Measurements from ENCODE around the gene CTSH. TPM values are rescaled to one million over a fixed set of nuclear protein-coding genes. Genes with fewer than 3 reads are reported as not detected.

CTSH gene
- total and polyA plus RNA-seq, 2 of the 13 experiments (the other 11 are each of a cell fraction or from before 2014, with no cell fraction given) = 265 to 653 TPM

- TF ChIP-seq SALL1 (CRISPR knock-in tag; IDR thresholded peaks at IDR 0.05) = peak; percentile 62
Observed at GRCh38 chr15:78951841-78952238, 7.0 kb upstream of the CTSH start (continued).

GRCh38 chr15:78950902-78951840 lies 6.3 kb upstream of the CTSH start:
- intact Hi-C loops (cut with micrococcal nuclease; ENCODE audit: unreplicated experiment) = no loop called here
- peaks cover 76% of the 10 kb centered on the region for H3K4me1 ChIP-seq (ENCODE audit: insufficient read depth, low read length)
- no peaks in the 10 kb centered on the region for H3K36me3 ChIP-seq (replicated peaks in 1 of 2; ENCODE audit: control insufficient read depth in 1 of 2, insufficient read depth in 2 of 2, low read length in 2 of 2)
- POLR2A ChIA-PET = interaction anchor here (1.2 to 1.6 kb wide), 5 partner anchors 9 to 47 kb away, joined by 3 to 6 read pairs (median 5); no protein-coding TSS in a partner anchor
- BruUV-seq (replicated peaks) = no TSS peak
- ATAC-seq = peak; percentile 81
- 28% methylated on average over 10 of the region's 10 CpGs for WGBS (ENCODE audit: low lambda C conversion rate)
- FAIRE-seq = peak; percentile 48
- H3K79me2 ChIP-seq (ENCODE audit: insufficient read depth, low read length) = no peaks in the 10 kb centered on the region
- H3K4me3 ChIP-seq (replicated peaks in 1 of 3; ENCODE audit: insufficient read depth in 1 of 3, low read depth in 2 of 3, low read length in 3 of 3) = peak overlapping the region in 1 of 3 experiments; percentile 34; a peak in 2 of 6 replicates
- no peaks in the 10 kb centered on the region for H4K20me1 ChIP-seq (ENCODE audit: insufficient read depth, low read length)
- H3K9ac ChIP-seq (ENCODE audit: insufficient read depth, low read depth, low read length) = peak overlapping the region; percentile 1; the same call in 1 of the 2 replicates
- no peaks in the 10 kb centered on the region; a peak in 1 of 5 replicates for H3K27me3 ChIP-seq (ENCODE audit: control insufficient read depth in 1 of 2, insufficient read depth in 2 of 2, low read length in 2 of 2)
- peak overlapping the region; percentile 62 for H3K4me2 ChIP-seq (ENCODE audit: low read depth, low read length)
- no peak overlapping the region for H3K27ac ChIP-seq (ENCODE audit: extremely low read length, insufficient read depth, low read length)
- peak; percentile 61 for DNase-seq (ENCODE audit: low spot score)
- no peaks in the 10 kb centered on the region for H3K9me3 ChIP-seq (ENCODE audit: low read length)
- in situ Hi-C loops (cut with HindIII; ENCODE audit: extremely low pct_ligation_motif_present, low pct_unique_long_range_greater_than_20kb) = no loop called here
- CTCF ChIA-PET (ENCODE audit: low intra/inter-chr PET ratio, low total read pairs) = no interaction called here
- no peak overlapping the region for H2AFZ ChIP-seq (ENCODE audit: low read length)
- TF ChIP-seq PTBP1 (IDR thresholded peaks at IDR 0.05; ENCODE audit: low read depth, low read length, poor library complexity, severe bottlenecking) = no peak
- no peak for TF ChIP-seq ZNF44 (CRISPR knock-in tag; IDR thresholded peaks at IDR 0.05)
- no peak for TF ChIP-seq SMARCE1 (IDR thresholded peaks at IDR 0.05; ENCODE audit: borderline replicate concordance)
- TF ChIP-seq MXD3 (CRISPR knock-in tag; IDR thresholded peaks at IDR 0.05) = no peak
- TF ChIP-seq ZNF235 (CRISPR knock-in tag; IDR thresholded peaks at IDR 0.05; ENCODE audit: borderline replicate concordance) = no peak
- no peak for TF ChIP-seq ZNF672 (CRISPR knock-in tag; IDR thresholded peaks at IDR 0.05)
- no peak for TF ChIP-seq ZNF547 (CRISPR knock-in tag; IDR thresholded peaks at IDR 0.05)
- TF ChIP-seq MAFF (IDR thresholded peaks at IDR 0.05; ENCODE audit: low read depth, low read length) = 0 out of 2 replicates have a peak, but pooled peaks have one; percentile 26
- TF ChIP-seq HOXA9 (CRISPR knock-in tag; IDR thresholded peaks at IDR 0.05; ENCODE audit: borderline replicate concordance) = no peak
- no peak for TF ChIP-seq SP5 (CRISPR knock-in tag; IDR thresholded peaks at IDR 0.05; ENCODE audit: borderline replicate concordance, low read depth)
- no peak for TF ChIP-seq ZNF740 (CRISPR knock-in tag; IDR thresholded peaks at IDR 0.05)
- TF ChIP-seq WIZ (CRISPR knock-in tag; IDR thresholded peaks at IDR 0.05) = no peak
- no peak for TF ChIP-seq THAP8 (CRISPR knock-in tag; IDR thresholded peaks at IDR 0.05; ENCODE audit: borderline replicate concordance)
- TF ChIP-seq GMEB1 (CRISPR knock-in tag; IDR thresholded peaks at IDR 0.05; ENCODE audit: borderline replicate concordance) = no peak
- no peak for TF ChIP-seq ZNF20 (CRISPR knock-in tag; IDR thresholded peaks at IDR 0.05)
- TF ChIP-seq SCMH1 (CRISPR knock-in tag; IDR thresholded peaks at IDR 0.05; ENCODE audit: borderline replicate concordance) = no peak
- TF ChIP-seq ZNF17 (CRISPR knock-in tag; IDR thresholded peaks at IDR 0.05) = no peak
- TF ChIP-seq PAF1 (CRISPR knock-in tag; IDR thresholded peaks at IDR 0.05) = no peak
- TF ChIP-seq XRCC5 (optimal IDR thresholded peaks at IDR 0.05; ENCODE audit: low read length) = no peak
